ENCODE results near the gene CRB2.

The CRB2 gene

GRCh38 chr9:123371805-123372590 lies 16.0 kb downstream of the CRB2 start:
- TF ChIP-seq CTCF (IDR thresholded peaks at IDR 0.05; ENCODE audit: low read depth, low read length), result no peak
- no peak overlapping the region for H3K4me3 ChIP-seq (ENCODE audit: low read depth, low read length)

GRCh38 chr9:123372766-123373446 lies 16.9 kb downstream of the CRB2 start:
- H3K4me3 ChIP-seq (ENCODE audit: low read depth, low read length), result no peak overlapping the region
- TF ChIP-seq CTCF (IDR thresholded peaks at IDR 0.05; ENCODE audit: low read depth, low read length), result no peak

GRCh38 chr9:123373447-123373923 lies 17.5 kb downstream of the CRB2 start:
- TF ChIP-seq CTCF (IDR thresholded peaks at IDR 0.05; ENCODE audit: low read depth, low read length), result no peak
- no peak overlapping the region for H3K4me3 ChIP-seq (ENCODE audit: low read depth, low read length)

- no peak for TF ChIP-seq CTCF (IDR thresholded peaks at IDR 0.05; ENCODE audit: low read depth, low read length)
- H3K4me3 ChIP-seq (ENCODE audit: low read depth, low read length), result no peak overlapping the region
Observed at GRCh38 chr9:123373946-123374345, 17.9 kb downstream of the CRB2 start.

GRCh38 chr9:123375469-123376132 lies 19.6 kb downstream of the CRB2 start:
- H3K4me3 ChIP-seq (ENCODE audit: low read depth, low read length), result no peak overlapping the region
- no peak for TF ChIP-seq CTCF (IDR thresholded peaks at IDR 0.05; ENCODE audit: low read depth, low read length)

GRCh38 chr9:123376218-123377071 lies 20.4 kb downstream of the CRB2 start:
- H3K4me3 ChIP-seq (ENCODE audit: low read depth, low read length), result no peak overlapping the region
- TF ChIP-seq CTCF (IDR thresholded peaks at IDR 0.05; ENCODE audit: low read depth, low read length), result no peak
